HL-60 (cell line): Measurements from ENCODE around the gene FOS.

Experiments
- DNase-seq, 2 experiments: peaks; one replicate each; pipeline ENCODE4 v3.0.0-alpha.2; 2010 to 2020; ENCODE audit warnings: low read depth in 1 of 2, low spot score in 1 of 2
- H3K27ac ChIP-seq: fragments of 250-450 bp; sonication (Bioruptor Pico); replicated peaks from 2 replicates; pipeline ENCODE4 v1.5.1; 2020; ENCODE audit warnings: mild to moderate bottlenecking, moderate library complexity
- H3K27me3 ChIP-seq: fragments of 250-450 bp; sonication (Bioruptor Pico); 2 replicates; pipeline ENCODE4 v1.5.1; 2021; ENCODE audit warnings: mild to moderate bottlenecking, moderate library complexity; ENCODE audit not compliant: insufficient read depth, poor library complexity, severe bottlenecking
- H3K4me3 ChIP-seq: replicated peaks from 2 replicates; pipeline ENCODE4 v1.5.1; 2011; ENCODE audit warnings: mild to moderate bottlenecking, control low read depth, low read length; ENCODE audit not compliant: insufficient read depth
- CTCF ChIP-seq: IDR thresholded peaks from one replicate; pipeline ENCODE4 v1.5.1; 2011; ENCODE audit warnings: low read length, control low read depth, inconsistent platforms; ENCODE audit not compliant: insufficient read depth
- GABPA ChIP-seq: IDR thresholded peaks from 2 replicates; pipeline ENCODE4 v1.6.1; 2012; ENCODE audit warnings: low read depth
- POLR2AphosphoS5 ChIP-seq: IDR thresholded peaks from 2 replicates; pipeline ENCODE4 v1.6.1; 2012; ENCODE audit warnings: low read depth
- REST ChIP-seq: IDR thresholded peaks from 2 replicates; pipeline ENCODE4 v1.6.1; 2012; ENCODE audit warnings: low read depth; ENCODE audit not compliant: insufficient replicate concordance
- SPI1 ChIP-seq: IDR thresholded peaks from 2 replicates; pipeline ENCODE4 v1.6.1; 2012; ENCODE audit warnings: low read depth, mild to moderate bottlenecking, borderline replicate concordance

FOS gene

GRCh38 chr14:75238756-75239455, 39.7 kb upstream of the FOS start:
- no peak overlapping the region for H3K27ac ChIP-seq
- H3K27me3 ChIP-seq = no peaks in the 10 kb centered on the region
- H3K4me3 ChIP-seq = no peak overlapping the region
- no peak for DNase-seq
- no peak for TF ChIP-seq POLR2AphosphoS5
- TF ChIP-seq CTCF = no peak
- TF ChIP-seq REST = no peak
- no peak for TF ChIP-seq GABPA
- no peak for TF ChIP-seq SPI1

GRCh38 chr14:75240781-75241180, 37.8 kb upstream of the FOS start:
- Histone ChIP-seq H3K27ac (no peak overlapping the region), H3K4me3 (no peak overlapping the region), H3K27me3 (no peaks in the 10 kb centered on the region)
- no peak for DNase-seq
- TF ChIP-seq CTCF = no peak

GRCh38 chr14:75242546-75243273, 35.9 kb upstream of the FOS start:
- DNase-seq = no peak
- no peak for TF ChIP-seq GABPA
- TF ChIP-seq SPI1 = no peak
- no peak for TF ChIP-seq REST
- no peak for TF ChIP-seq CTCF
- Histone ChIP-seq H3K27me3 (no peaks in the 10 kb centered on the region), H3K27ac (no peak overlapping the region), H3K4me3 (no peak overlapping the region)
